GM12864 (cell line): Measurements from ENCODE around the gene PEX11A.
A peak's percentile ranks its signal among the peaks of the same experiment; 100 is the strongest.
"Not testable (repeated sequence)": the region's sequence is repeated elsewhere in the genome, so short reads cannot be mapped to it uniquely, and the experiment has no call there.

Experiments used
- DNase-seq: peaks from one replicate; pipeline ENCODE4 v3.0.0-alpha.2; 2011; ENCODE audit warnings: low read depth
- H3K4me3 ChIP-seq: 2 replicates; pipeline ENCODE4 v1.5.1; 2011; ENCODE audit warnings: mild to moderate bottlenecking, low read depth, low read length, control low read depth
- TF ChIP-seq, protein P1 (sequence below): IDR thresholded peaks from 2 replicates; pipeline ENCODE4 v1.5.1; 2011; ENCODE audit warnings: low read depth, mild to moderate bottlenecking, moderate library complexity, low read length, control low read depth, inconsistent platforms; ENCODE audit errors: missing control alignments

The PEX11A gene

DNA sequence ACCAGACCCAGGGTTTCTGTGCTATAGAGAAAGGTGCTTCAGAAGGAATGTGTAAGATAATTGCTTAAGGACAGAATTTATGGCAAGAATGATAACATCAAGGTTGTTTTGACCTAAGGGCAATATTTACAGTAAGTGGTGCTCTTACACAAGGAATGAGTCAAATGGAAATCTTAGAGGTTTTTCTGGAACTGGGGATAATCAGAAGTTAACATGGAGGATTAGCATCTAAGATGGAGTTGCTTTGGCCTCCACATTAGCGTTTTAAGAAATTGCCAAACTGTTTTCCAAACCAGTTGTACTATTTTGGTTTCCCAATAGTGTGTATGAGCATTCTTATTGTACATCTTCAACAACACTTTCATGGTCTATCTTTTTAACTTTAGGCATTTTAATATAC is 3.1 kb upstream of the PEX11A start:
- TF ChIP-seq, protein P1, sequence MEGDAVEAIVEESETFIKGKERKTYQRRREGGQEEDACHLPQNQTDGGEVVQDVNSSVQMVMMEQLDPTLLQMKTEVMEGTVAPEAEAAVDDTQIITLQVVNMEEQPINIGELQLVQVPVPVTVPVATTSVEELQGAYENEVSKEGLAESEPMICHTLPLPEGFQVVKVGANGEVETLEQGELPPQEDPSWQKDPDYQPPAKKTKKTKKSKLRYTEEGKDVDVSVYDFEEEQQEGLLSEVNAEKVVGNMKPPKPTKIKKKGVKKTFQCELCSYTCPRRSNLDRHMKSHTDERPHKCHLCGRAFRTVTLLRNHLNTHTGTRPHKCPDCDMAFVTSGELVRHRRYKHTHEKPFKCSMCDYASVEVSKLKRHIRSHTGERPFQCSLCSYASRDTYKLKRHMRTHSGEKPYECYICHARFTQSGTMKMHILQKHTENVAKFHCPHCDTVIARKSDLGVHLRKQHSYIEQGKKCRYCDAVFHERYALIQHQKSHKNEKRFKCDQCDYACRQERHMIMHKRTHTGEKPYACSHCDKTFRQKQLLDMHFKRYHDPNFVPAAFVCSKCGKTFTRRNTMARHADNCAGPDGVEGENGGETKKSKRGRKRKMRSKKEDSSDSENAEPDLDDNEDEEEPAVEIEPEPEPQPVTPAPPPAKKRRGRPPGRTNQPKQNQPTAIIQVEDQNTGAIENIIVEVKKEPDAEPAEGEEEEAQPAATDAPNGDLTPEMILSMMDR: no peak
- no peak for DNase-seq

DNA sequence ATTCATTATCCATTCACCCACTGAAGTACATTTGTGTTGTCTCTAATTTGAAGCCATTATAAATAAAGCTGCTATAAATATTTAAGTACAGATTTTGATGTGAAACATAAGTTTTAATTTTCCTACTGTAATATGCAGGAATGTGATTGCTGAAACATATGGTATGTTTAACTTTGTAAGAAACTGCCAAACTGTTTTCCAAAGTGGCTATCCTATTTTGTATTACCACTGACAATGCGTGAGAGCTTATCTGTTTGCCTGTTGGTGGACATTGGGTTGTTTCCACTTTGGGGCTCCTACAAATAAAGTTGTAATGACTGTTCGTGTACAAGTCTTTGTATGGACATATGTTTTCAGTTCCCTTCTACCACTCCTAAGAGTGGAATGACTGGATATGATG is 2.5 kb upstream of the PEX11A start:
- H3K4me3 ChIP-seq: no peak overlapping the region
- TF ChIP-seq, protein P1: no peak
- no peak for DNase-seq

More for the DNA sequence above, 3.1 kb upstream of the PEX11A start:
- no peak overlapping the region for H3K4me3 ChIP-seq

DNA sequence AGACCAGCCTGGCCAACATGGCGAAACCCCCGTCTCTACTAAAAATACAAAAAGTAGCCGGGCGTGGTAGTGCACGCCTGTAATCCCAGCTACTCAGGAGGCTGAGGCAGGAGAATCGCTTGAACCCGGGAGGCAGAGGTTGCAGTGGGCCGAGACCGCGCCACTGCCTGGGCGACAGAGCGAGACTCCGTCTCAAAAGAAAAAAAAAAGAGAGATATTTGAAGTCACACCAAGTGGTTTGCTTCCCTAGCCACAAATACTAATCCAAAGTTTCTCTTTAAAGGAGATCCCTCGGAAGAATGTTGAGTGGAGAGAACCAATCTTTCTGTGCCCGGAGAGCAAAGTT is 651 bp downstream of the PEX11A start:
- DNase-seq: not testable (repeated sequence)
- peak overlapping the region; percentile 90 for H3K4me3 ChIP-seq

DNA sequence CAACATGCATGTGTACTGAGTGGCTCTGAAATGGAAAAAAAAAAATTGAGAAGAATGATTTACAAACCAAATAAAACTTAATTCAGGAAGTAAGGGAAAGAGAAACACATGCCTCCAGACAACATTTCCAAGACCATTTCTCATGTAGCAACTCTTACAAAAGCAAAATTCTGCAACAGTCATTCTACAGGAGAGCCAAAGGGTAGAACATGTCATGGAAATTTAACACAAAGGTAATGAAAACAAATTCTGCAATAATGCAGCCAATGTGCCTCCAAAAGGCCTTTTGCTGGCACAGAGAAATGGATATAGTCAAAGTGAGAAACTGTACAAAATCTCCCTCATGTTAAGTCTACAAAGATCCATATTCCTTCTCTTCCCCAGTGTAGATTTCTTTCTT is 4.0 kb downstream of the PEX11A start:
- H3K4me3 ChIP-seq: no peak overlapping the region
- DNase-seq: no peak
- TF ChIP-seq, protein P1: no peak

DNA sequence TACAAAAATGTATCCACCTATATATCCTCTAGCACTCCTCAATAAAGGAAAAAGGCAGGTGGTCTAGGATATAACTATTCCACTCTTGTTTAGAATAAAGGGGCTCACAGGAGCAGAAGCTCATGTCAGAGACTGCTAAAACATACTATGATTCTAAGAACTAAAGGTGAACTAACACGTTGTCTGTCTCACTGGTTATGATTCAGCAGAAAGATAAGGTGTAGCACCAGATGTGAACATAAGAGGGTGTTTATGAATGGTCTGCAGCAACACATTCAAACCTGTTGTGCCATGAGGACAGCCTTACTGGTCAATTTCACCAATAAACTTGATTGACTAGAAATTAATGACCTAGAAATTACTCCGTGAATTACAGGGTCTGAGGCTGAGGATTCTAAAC is 4.6 kb downstream of the PEX11A start:
- H3K4me3 ChIP-seq: no peak overlapping the region
- DNase-seq: no peak
- TF ChIP-seq, protein P1: no peak

DNA sequence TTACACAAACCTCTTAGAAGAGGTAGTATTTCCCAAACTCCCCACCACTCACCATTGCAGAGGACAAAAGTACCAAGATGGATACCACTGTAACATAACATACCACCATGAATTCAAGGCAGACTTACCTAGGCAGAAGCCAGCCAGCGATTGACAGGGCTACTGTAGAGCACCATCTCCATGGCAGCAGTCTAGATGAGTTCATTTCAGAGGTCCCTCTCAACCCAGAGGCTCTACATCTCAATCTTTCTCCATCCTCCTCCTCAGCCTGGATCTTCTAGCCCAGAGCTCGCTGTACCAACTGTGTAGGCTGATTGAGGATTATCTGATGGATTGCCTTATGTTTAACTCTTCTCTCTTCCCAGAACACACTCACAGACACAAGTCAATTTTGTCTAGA is 9.4 kb downstream of the PEX11A start:
- no peak for DNase-seq
- no peak overlapping the region for H3K4me3 ChIP-seq
- TF ChIP-seq, protein P1: no peak

DNA sequence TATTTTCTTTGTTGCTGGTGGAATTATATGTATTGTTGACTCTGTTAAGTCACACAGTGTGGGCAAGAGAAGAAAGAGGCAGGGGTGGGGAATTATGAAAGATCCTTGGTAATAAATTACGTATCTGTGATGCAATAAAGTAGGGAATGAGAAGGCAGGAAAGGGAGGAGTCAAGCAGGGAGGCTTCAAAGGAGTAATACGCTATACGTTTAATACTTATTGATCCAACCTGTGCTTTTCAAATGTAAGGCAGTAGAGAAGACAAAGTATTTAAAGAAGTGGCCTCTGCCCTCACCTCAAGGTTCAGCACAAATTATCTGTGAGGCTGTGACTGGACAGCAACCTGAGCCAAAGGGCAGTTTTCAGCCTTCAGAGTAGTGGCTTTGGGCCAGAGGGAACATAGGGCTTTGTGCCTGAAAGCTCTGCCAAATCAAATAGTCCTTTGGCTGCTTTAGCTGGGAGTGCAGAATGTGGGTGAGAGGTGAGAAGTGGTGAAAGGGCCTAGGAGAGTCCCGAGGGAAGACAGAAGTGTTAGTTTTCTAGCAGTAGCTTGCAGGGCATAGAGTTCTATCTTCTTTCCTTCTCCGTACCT is 10.2 kb downstream of the PEX11A start:
- TF ChIP-seq, protein P1: no peak
- H3K4me3 ChIP-seq: no peak overlapping the region
- no peak for DNase-seq
